Sigmoid colon (tissue), 4 donors: ENCODE measurements around the gene CBR3.

Source experiments
- CTCF ChIP-seq, 4 experiments: fragments of 450-650 bp in 3 of 4; fragments of 200-600 bp in 1 of 4; IDR thresholded peaks; one replicate each; pipeline ENCODE4 v1.5.1; 2016 to 2019; ENCODE audit warnings: antibody characterized with exemption in 4 of 4, mild to moderate bottlenecking in 3 of 4, moderate library complexity in 2 of 4
- EP300 ChIP-seq, 4 donors: sonication (generic); formaldehyde crosslinking; IDR thresholded peaks; one replicate each; pipeline ENCODE4 v1.6.1; 2017; ENCODE audit warnings: antibody characterized with exemption in 4 of 4
- POLR2A ChIP-seq, 2 donors: fragments of 450-650 bp; IDR thresholded peaks; one replicate each; pipeline ENCODE4 v1.6.1; 2016; ENCODE audit warnings: antibody characterized with exemption in 2 of 2, mild to moderate bottlenecking in 2 of 2, moderate library complexity in 2 of 2

GRCh38 chr21:36171741-36172331, 37.0 kb downstream of the CBR3 start:
- TF ChIP-seq CTCF (IDR thresholded peaks at IDR 0.05) (no peak), POLR2A (IDR thresholded peaks at IDR 0.05) (no peak), EP300 (IDR thresholded peaks at IDR 0.05) (no peak)
